HG03159 (cell line): ENCODE results near the gene UVSSA.
"Not testable (repeated sequence)": the region's sequence is repeated elsewhere in the genome, so short reads cannot be mapped to it uniquely, and the experiment has no call there.

Source experiments
- ATAC-seq: cut with Tn5 transposase; IDR thresholded peaks from one replicate; pipeline ENCODE4 v1.9.1; 2021; ENCODE audit warnings: mild to moderate bottlenecking, moderate library complexity; ENCODE audit not compliant: unreplicated experiment

The UVSSA gene

GRCh38 chr4:1417522-1418390 lies 70.7 kb downstream of the UVSSA start:
- ATAC-seq, result no peak

GRCh38 chr4:1418494-1419285 lies 71.7 kb downstream of the UVSSA start:
- ATAC-seq, result no peak

- ATAC-seq, result no peak
Observed at GRCh38 chr4:1419708-1420107, 72.7 kb downstream of the UVSSA start.

GRCh38 chr4:1421657-1422056 lies 74.6 kb downstream of the UVSSA start:
- ATAC-seq, result no peak

GRCh38 chr4:1427010-1427409 lies 80.0 kb downstream of the UVSSA start:
- no peak for ATAC-seq

- not testable (repeated sequence) for ATAC-seq
Observed at GRCh38 chr4:1443688-1444172, 96.7 kb downstream of the UVSSA start.
